Mesangial cell (primary cell): ENCODE measurements around the gene YEATS4. TPM values are rescaled to one million over a fixed set of nuclear protein-coding genes. Genes with fewer than 3 reads are reported as not detected.

ENCODE experiments used
- total RNA-seq: library from RNA; depleted of rRNA; stranded (reverse); fragments of >200 nt; gene quantifications from 2 replicates; pipeline ENCODE4 v1.2.3, GENCODE V29; 2015

The YEATS4 gene
- total RNA-seq, result 17.6 and 35.7 TPM in 2 replicates

GRCh38 chr12:69359531-69360347 is at the start of gene YEATS4:
Gene YEATS4 (plus strand): TSS chr12:69359743. CDS start chr12:69359973, 230 bp downstream.

GRCh38 chr12:69348162-69348938 is 11.2 kb upstream of the YEATS4 start, which contains the start of gene LYZ:
Gene LYZ (plus strand): TSS chr12:69348381. CDS start chr12:69348409, 28 bp downstream.

Other genes starting within 250 kb of the YEATS4 start
- 22.9 and 24.8 TPM in 2 replicates for gene CPSF6, start 120.2 kb upstream of the YEATS4 start, total RNA-seq
- gene LYZ, start 11.4 kb upstream of the YEATS4 start, total RNA-seq, result not detected in 2 replicates
- gene FRS2, start 110.6 kb downstream of the YEATS4 start, total RNA-seq, result 19.6 and 28.5 TPM in 2 replicates
- gene CCT2, start 225.7 kb downstream of the YEATS4 start, total RNA-seq, result 119 and 310 TPM in 2 replicates